ENCODE measurements around the gene TMEM214. TPM values are rescaled to one million over a fixed set of nuclear protein-coding genes. Genes with fewer than 3 reads are reported as not detected.

The TMEM214 gene
- total and polyA plus RNA-seq, 12 donors: 24.7 to 53.4 (median 29.4) TPM

- no peak for TF ChIP-seq CTCF (IDR thresholded peaks at IDR 0.05)
- Histone ChIP-seq H3K36me3 (peaks cover 0 to 54% (median 24%) of the 10 kb centered on the region in 9 donors), H3K4me3 (no peak overlapping the region), H3K4me1 (peaks cover 7 to 22% (median 16%) of the 10 kb centered on the region in 9 donors), H3K27ac (no peak overlapping the region), H3K27me3 (no peaks in the 10 kb centered on the region), H3K9me3 (no peaks in the 10 kb centered on the region)
- WGBS, 2 donors: 86 to 88% methylated on average over 11 of the region's 11 CpGs
- DNase-seq: no peak
- ATAC-seq: no peak
- intact Hi-C loops (cut with DNase I): loop anchor here in 2 of 10 donors (5.0 kb wide), 1 partner anchor 34 kb away; the partner anchor contains the start of gene KHK (in 2 of the 2)
These were observed 20.6 kb downstream of the TMEM214 start for GRCh38 chr2:27053321-27053720.

GRCh38 chr2:27053776-27054175 is 21.0 kb downstream of the TMEM214 start:
- ATAC-seq: no peak
- Histone ChIP-seq H3K27ac (no peak overlapping the region), H3K4me1 (peaks cover 7 to 22% (median 16%) of the 10 kb centered on the region in 9 donors), H3K9me3 (no peaks in the 10 kb centered on the region), H3K4me3 (no peak overlapping the region), H3K36me3 (peaks cover 0 to 59% (median 24%) of the 10 kb centered on the region in 9 donors), H3K27me3 (no peaks in the 10 kb centered on the region)
- intact Hi-C loops (cut with DNase I): loop anchor here in 2 of 10 donors (5.0 kb wide), 1 partner anchor 34 kb away; the partner anchor contains the start of gene KHK (in 2 of the 2)
- 83 to 85% methylated on average over 8 of the region's 8 CpGs for WGBS, 2 donors
- no peak for DNase-seq
- no peak for TF ChIP-seq CTCF (IDR thresholded peaks at IDR 0.05)

- Histone ChIP-seq H3K36me3 (peaks cover 0 to 68% (median 31%) of the 10 kb centered on the region in 9 donors), H3K27me3 (no peaks in the 10 kb centered on the region), H3K4me3 (no peak overlapping the region), H3K9me3 (no peaks in the 10 kb centered on the region), H3K27ac (no peak overlapping the region), H3K4me1 (peaks cover 2 to 20% (median 13%) of the 10 kb centered on the region in 9 donors)
- ATAC-seq (no peak), DNase-seq (no peak)
- WGBS, 2 donors: 94 to 95% methylated on average over 11 of the region's 11 CpGs
- TF ChIP-seq CTCF (IDR thresholded peaks at IDR 0.05): no peak
- intact Hi-C loops (cut with DNase I): loop anchor here in 2 of 10 donors (5.0 kb wide), 1 partner anchor 33 kb away; the partner anchor contains the start of gene KHK (in 2 of the 2)
These were observed 22.0 kb downstream of the TMEM214 start for GRCh38 chr2:27054721-27055120.

GRCh38 chr2:27057184-27057583 is 24.4 kb downstream of the TMEM214 start:
- DNase-seq: no peak

More at GRCh38 chr2:27057184-27057583, 24.4 kb downstream of the TMEM214 start:
- WGBS, 2 donors: 93 to 94% methylated on average over 6 of the region's 6 CpGs
- peaks cover 0 to 85% (median 33%) of the 10 kb centered on the region in 9 donors for H3K36me3 ChIP-seq
- no peak overlapping the region for H3K27ac ChIP-seq
- no peaks in the 10 kb centered on the region for H3K27me3 ChIP-seq
- peaks cover 0 to 13% (median 4%) of the 10 kb centered on the region in 9 donors for H3K4me1 ChIP-seq
- ATAC-seq: no peak
- H3K9me3 ChIP-seq: no peaks in the 10 kb centered on the region
- H3K4me3 ChIP-seq: no peak overlapping the region
- TF ChIP-seq CTCF (IDR thresholded peaks at IDR 0.05): no peak
- intact Hi-C loops (cut with DNase I): no loop called here
